HepG2 (cell line): ENCODE results near the gene ARHGAP10.

Source experiments
- ATF5 ChIP-seq: sonication (generic); formaldehyde crosslinking; IDR thresholded peaks from 2 replicates; pipeline ENCODE4 v1.4.0; 2020; ENCODE audit warnings: mild to moderate bottlenecking, low read depth, missing genetic modification reagents
- IRF2 ChIP-seq: IDR thresholded peaks from 2 replicates; pipeline ENCODE4 v1.6.1; 2018; ENCODE audit warnings: missing genetic modification reagents, missing compliant biosample characterization

GRCh38 chr4:148053298-148054003, 321.6 kb downstream of the ARHGAP10 start:
- TF ChIP-seq IRF2 (CRISPR knock-in tag) (no peak), ATF5 (CRISPR knock-in tag) (no peak)
